Lung microvascular endothelial cell (primary cell): ENCODE results near the gene RBP4. TPM values are rescaled to one million over a fixed set of nuclear protein-coding genes. Genes with fewer than 3 reads are reported as not detected.
"Not testable (repeated sequence)": the region's sequence is repeated elsewhere in the genome, so short reads cannot be mapped to it uniquely, and the experiment has no call there.

Experiments
- DNase-seq, 2 donors: peaks; one replicate each; pipeline versions ENCODE4 v3.0.0 to v3.0.0-alpha.2; 2010; ENCODE audit warnings: low read depth in 2 of 2
- total RNA-seq: library from RNA; depleted of rRNA; stranded (reverse); fragments of >200 nt; gene quantifications from 2 replicates; pipeline ENCODE4 v1.2.1, GENCODE V29; 2014

The RBP4 gene
- total RNA-seq, 1 donor from 2014 or later = not detected

GRCh38 chr10:93566435-93567276 is 34.4 kb downstream of the RBP4 start, which contains the start of gene FFAR4:
TSS of gene FFAR4 (plus strand) at chr10:93566665. CDS start at chr10:93566721, 56 bp downstream.
- no peak for DNase-seq

GRCh38 chr10:93565446-93565845 is 35.6 kb downstream of the RBP4 start:
- no peak for DNase-seq

- DNase-seq = no peak
These were observed 40.5 kb downstream of the RBP4 start for GRCh38 chr10:93560541-93560940.

- no peak for DNase-seq
These were observed 41.5 kb downstream of the RBP4 start for GRCh38 chr10:93559490-93559889.

GRCh38 chr10:93554760-93555432 is 46.1 kb downstream of the RBP4 start:
- DNase-seq = peak; percentile 75 to 83

- DNase-seq = no peak
These were observed 46.7 kb downstream of the RBP4 start for GRCh38 chr10:93554316-93554663.

GRCh38 chr10:93553482-93554315 is 47.3 kb downstream of the RBP4 start:
- DNase-seq = no peak

- DNase-seq = no peak
These were observed 48.3 kb downstream of the RBP4 start for GRCh38 chr10:93552780-93553179.

- DNase-seq = no peak
These were observed 50.4 kb downstream of the RBP4 start for GRCh38 chr10:93550606-93551005.

GRCh38 chr10:93548376-93549071 is 52.5 kb downstream of the RBP4 start:
- no peak for DNase-seq

- DNase-seq = no peak
These were observed 53.5 kb downstream of the RBP4 start for GRCh38 chr10:93547522-93547921.

- not testable (repeated sequence) for DNase-seq
These were observed 54.0 kb downstream of the RBP4 start for GRCh38 chr10:93546995-93547394.

- peak; percentile 24 to 65 for DNase-seq
These were observed 58.7 kb downstream of the RBP4 start for GRCh38 chr10:93542358-93542791.

Other genes starting within 250 kb of the RBP4 start
- 58.1 and 147 TPM in 2 replicates for gene MYOF, start 118.9 kb downstream of the RBP4 start, total RNA-seq
- gene CEP55, start 104.6 kb downstream of the RBP4 start, total RNA-seq = 6.2 and 18.7 TPM in 2 replicates
- not detected in 2 replicates for gene FFAR4, start 34.6 kb downstream of the RBP4 start, total RNA-seq
- gene PDE6C, start 11.3 kb upstream of the RBP4 start, total RNA-seq = not detected in 2 replicates
- gene FRA10AC1, start 101.4 kb upstream of the RBP4 start, total RNA-seq = 1.1 and 3.2 TPM in 2 replicates
- not detected in 2 replicates for gene LGI1, start 156.7 kb upstream of the RBP4 start, total RNA-seq